T-helper 1 cell (primary cell): Measurements from ENCODE around the gene IFI35.
"Not testable (repeated sequence)": the region's sequence is repeated elsewhere in the genome, so short reads cannot be mapped to it uniquely, and the experiment has no call there.

Experiments used
- DNase-seq, 5 donors: peaks; one replicate each; pipeline ENCODE4 v3.0.0-alpha.2; 2012 to 2020
- total RNA-seq, 4 donors: gene quantifications; one replicate each; lab custom pipeline; 2026; lab: John Stamatoyannopoulos, UW

The IFI35 gene
- total RNA-seq: 11.5 to 19.3 (median 16.9) reads per million in 4 donors

DNA sequence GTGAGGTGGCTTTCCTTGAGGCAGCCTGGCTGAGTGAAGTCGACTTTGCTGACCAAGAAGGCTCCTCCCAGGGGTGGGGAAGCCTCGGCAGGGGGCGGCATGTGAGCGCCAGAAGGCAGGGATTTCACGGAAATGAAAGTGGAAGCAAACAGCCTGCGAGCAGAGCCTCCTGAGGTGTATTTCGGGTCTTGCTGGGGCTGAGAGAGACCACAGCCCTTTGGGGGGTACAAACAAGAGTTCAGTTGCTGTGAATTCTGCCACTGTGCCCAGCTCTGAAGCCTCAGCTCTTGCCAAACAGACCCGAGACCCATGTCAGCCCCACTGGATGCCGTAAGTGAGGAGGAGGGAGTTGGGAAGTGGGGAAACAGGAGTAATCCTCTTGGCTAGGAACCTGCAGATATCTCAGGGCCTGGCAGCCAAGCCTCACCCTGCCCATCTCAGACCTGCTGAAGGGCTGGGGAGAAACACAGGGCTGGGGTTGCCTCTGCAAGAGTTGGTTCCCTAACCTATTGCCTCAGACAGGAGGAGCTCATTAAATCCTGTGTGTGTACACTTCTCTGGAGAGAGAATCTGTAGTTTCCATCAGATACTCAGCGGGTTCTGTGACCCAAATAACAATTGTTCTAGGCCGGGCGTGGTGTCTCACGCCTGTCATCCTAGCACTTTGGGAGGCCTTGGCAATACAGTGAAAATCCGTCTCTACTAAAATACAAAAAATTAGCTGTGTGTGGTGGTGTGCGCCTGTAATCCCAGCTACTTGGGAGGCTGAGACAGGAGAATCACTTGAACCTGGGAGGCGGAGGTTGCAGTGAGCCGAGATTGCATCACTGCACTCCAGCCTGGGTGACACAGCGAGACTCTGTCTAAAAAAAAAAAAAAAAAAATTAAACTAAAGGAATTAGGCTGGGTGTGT lies at the start of gene IFI35:
IFI35 (plus strand) TSS at position 146 of the 913 bp plus-strand sequence; CDS start at position 310, 164 bp downstream.
- DNase-seq: peak; percentile 63 to 90 (median 74)

- DNase-seq: peak; percentile 79 to 92 (median 84)
Observed at GRCh38 chr17:42964161-42964932, 42.2 kb upstream of the IFI35 start, which contains the start of gene AARSD1. Gene AARSD1 (minus strand): TSS chr17:42964454. CDS start chr17:42964440, 14 bp downstream.

- DNase-seq: no peak
Observed at GRCh38 chr17:42967925-42968324, 38.7 kb upstream of the IFI35 start.

DNA sequence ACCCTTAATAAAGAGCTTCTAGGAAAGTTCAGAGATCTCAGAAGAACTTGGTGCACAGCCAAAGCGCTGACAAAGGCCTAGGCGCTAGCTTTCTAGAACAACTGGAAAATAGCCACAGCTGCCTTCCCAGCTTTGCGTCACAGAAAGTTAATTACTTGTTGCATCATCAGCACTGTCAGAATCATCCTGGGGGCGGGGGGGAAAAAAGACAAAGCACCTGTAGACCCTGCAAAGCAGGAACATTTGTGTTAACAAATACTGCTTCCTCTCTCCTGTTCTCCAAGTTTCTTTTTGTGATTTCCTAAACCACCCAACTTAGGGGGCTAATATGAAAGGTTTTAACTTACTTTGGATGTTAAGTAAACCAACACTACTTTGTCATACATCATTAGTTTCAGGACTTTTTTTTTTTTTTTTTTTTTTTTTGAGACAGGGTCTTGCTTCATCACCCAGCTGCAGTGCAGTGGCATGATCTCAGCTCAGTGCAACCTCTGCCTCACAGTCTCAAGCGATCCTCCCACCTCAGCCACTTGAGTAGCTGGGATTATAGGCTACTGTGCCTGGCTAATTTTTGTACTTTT lies 37.5 kb upstream of the IFI35 start:
- no peak for DNase-seq

GRCh38 chr17:42971589-42971988 lies 35.0 kb upstream of the IFI35 start:
- DNase-seq: no peak

GRCh38 chr17:42973323-42973722 lies 33.3 kb upstream of the IFI35 start:
- not testable (repeated sequence) for DNase-seq

DNA sequence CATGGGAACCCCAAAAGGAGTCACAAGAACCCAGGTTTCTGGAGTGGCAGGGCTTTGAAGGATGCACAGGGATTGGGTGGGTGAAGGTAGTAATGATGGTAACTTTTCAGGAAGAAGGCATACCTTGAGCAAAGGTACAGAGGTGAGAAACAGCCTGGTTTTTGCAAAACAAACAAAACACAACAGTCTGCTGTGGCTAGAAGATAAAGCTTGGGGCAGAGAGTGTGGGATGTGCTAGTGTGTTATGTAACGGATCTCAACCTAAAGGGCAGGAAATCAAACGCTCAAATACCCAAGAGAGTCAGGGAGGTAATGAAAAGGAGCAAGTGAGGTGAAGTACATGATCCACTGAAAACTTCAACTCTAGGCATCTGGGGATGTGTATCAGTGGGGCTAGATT lies 31.3 kb upstream of the IFI35 start:
- no peak for DNase-seq

DNA sequence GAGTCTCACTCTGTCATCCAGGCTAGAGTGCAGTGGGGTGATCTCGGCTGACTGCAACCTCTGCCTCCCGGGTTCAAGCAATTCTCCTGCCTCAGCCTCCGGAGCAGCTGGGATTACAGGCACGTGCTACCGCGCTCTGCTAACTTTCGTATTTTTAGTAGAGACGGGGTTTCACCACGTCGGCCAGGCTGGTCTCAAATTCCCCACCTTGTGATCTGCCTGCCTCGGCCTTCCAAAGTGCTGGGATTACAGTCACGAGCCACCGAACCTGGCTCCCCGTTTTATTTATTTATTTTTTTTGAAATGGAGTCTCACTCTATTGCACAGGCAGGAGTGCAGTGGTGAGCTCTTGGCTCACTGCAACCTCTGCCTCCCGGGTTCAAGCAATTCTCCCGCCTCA lies 30.9 kb upstream of the IFI35 start:
- not testable (repeated sequence) for DNase-seq

DNA sequence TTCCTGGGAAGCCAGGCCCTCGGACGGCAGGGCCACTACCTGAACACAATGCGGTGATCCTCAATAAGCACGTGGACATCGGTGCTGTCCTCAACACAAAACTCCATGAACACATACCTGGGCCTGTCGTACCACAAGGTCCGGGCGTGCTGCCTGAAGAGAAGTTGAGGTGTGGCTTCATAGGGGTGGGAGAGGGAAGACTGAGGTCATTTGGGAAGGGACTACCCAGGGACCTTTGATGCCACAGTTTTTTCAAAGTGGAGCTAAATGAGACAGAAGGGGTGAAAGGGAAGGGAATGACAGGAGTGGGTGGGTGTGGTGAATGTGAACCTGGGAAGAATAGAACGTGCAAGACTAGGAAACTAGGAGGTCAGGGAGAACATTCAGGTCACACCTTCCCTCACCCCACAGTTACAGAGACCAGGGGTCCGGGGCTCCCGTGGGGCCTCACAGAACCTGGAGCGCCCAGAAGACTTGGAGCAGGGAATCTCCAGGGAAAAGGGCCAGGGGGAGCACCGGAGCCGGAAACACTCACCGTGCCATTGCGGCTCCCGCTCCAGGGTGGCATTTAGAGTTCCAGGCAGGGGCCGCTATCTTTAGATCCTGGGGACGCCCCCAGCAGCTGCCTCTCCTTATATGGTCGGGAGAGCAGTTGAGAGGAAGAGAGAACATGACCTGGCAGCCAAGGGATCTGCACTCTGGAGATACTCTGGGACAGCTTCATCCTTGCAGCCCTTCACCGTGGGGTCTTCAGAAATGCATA lies 26.9 kb upstream of the IFI35 start, which contains the start of gene PTGES3L:
PTGES3L (minus strand) TSS at position 570 of the 763 bp plus-strand sequence; CDS start at position 543, 27 bp downstream.
- peak in 2 of 5 donors; percentile 7 to 8 for DNase-seq

DNA sequence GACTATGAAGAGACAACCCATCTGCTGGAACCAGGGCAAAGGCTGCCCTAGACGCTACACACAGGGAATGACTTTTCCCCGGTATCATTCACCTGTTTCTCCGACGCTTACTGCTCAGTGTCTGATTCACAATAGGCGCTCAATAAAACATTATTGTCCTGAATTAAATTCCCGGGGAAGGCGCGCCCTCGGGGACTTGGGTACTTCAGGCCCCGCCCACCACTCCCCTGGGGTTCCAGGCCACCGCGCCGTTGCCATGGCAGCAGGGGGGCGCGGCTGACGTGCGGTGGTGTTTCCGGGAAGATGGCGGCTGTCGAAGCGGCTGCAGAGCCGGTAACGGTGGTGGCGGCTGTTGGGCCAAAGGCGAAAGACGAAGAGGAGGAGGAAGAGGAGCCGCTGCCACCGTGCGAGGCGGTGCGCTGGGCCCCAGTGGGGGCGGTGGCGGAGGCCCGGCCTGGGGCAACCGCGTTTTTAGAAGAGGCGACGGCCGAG lies 26.3 kb upstream of the IFI35 start, which contains the start of gene RUNDC1:
RUNDC1 (plus strand) TSS at position 292 of the 492 bp plus-strand sequence; CDS start at position 304, 12 bp downstream.
- DNase-seq: peak; percentile 83 to 92 (median 88)

DNA sequence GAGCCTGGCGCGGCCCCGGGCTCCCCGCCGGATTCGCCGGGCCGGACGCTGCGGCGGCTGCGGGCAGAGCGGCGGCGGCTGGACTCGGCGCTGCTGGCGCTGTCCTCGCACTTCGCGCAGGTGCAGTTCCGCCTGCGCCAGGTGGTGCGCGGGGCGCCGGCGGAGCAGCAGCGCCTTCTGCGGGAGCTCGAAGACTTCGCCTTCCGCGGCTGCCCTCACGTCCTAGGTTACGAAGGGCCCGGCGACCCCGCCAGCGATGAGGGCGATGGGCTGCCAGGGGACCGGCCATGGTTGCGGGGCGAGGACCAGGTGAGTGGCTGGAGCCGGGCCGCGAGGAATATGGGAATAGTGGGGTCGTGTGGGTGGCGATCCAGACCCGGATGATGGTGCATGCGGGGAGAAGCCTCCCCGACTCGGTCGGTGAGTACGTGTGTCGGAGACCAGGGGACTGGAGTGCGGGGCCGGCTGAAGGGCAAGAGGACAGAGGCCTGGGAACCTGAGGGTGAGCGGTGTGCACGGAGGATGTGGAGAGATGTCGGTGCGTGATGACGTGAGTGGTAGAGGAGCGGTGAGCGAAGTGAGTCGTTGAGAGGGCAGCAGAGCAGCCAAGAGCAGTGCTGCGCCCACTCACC lies 25.7 kb upstream of the IFI35 start:
- peak; percentile 28 to 71 (median 48) for DNase-seq

DNA sequence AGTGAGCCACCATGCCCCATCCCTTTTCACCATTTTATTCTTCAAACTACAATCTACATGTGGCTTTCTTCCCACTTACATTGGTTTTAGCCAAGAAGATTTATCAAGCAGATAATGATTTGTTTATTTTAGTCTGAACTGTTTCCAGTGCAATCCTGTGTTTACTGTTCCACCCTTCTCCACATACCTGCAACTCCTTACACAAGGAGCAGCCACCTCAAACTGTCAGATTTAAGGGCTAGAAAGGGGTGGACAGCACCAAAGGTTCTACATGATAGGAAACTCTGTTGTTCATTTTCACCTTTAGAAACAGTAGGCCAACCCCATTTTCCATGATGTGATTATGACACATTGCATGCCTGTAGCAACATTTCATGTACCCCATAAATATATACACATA lies 24.3 kb upstream of the IFI35 start:
- DNase-seq: no peak

DNA sequence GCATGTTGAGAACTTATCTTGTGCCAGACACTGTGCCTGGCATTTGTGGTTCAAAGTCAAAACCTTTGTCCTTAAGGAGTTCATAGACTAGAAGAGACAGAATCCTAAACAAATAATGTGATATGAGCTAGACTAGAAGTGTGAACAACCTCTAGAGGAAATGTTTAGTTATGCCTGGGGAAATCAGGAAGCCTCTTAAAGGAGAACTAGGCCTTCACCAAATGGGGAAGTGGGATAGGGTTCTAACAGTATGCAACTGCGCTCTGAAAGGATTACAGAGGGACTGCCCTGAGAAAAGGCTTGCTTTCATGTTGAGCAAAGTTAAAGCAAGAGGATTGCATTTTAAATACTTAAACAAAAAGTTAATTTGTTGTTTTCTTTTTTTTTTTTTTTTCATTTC lies 21.4 kb upstream of the IFI35 start:
- no peak for DNase-seq

- DNase-seq: no peak
Observed at GRCh38 chr17:42989141-42989540, 17.4 kb upstream of the IFI35 start.

DNA sequence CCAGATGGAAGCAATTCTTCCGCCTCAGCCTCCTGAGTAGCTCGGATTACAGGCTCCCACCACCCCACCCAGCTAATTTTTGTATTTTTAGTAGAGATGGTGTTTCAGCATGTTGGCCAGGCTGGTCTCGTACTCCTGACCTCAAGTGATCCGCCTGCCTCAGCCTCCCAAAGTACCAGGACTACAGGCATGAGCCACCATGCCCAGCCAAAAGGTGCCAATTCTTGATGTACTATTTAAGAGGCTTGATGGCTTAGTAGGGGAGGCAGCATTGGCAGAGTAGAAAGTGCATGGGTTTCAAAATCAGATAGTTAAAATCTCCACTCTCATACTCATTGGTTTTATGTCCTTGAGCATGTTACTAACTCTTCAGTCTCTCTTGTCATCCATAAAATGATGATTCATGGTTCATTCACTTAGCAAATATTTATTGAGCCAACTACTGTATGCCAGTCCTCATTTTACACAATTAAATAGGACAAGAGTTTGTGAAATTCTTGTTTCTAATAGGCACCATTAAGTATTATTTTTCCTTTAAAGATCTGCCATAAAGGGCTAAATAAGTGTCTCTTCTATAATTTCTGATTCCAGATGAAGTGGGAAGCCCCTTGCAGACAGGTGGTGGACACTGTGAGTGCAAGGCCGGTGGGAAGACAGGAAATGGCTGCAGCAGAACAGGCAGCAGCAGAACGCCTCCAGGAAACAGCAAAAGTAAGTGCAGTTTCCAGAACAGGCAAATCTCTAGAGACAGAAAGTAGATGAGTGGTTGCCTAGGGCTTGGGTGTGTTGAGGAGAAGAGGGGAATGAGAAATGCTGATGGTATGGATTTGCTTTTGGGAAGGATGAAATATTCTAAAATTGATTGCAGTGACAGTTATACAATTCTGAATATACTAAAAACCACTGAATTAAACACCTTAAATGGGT lies 16.6 kb upstream of the IFI35 start:
- no peak for DNase-seq

DNA sequence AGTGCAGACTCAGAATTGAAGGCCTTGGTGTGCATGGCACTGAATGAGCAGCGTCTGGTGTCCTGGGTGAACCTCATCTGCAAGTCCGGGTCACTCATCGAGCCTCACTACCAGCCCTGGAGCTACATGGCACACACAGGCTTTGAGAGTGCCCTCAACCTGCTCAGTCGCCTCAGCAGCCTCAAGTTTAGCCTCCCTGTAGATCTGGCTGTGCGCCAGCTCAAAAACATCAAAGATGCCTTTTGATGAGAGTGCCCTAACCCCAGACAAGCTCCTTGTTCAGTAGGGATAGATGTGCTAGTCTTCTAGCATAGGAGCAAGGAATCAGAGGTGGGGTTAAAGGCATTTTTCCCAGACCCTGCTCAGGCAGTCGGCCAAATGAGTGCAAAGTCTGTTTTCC lies 15.1 kb upstream of the IFI35 start:
- no peak for DNase-seq

DNA sequence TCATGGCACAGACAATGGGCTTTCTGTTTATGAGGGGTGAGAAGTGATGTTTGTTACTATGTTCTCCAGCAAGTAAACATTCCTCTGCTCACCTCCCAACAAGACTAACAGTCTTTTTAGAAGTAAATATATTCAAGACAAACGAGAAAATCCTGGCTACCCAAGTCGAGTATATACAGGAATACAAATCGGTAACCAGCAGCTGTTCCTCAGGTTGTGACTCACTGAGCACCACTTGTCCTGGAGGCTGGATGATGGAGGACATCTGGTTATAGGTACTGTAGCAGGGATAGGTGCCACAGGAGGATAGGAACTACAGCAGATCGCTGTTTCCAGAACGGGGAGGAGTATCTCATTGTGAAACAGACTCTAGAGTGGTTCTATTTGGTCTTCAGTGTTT lies 13.7 kb upstream of the IFI35 start:
- no peak for DNase-seq

- not testable (repeated sequence) for DNase-seq
Observed at GRCh38 chr17:42993913-42994312, 12.7 kb upstream of the IFI35 start.

DNA sequence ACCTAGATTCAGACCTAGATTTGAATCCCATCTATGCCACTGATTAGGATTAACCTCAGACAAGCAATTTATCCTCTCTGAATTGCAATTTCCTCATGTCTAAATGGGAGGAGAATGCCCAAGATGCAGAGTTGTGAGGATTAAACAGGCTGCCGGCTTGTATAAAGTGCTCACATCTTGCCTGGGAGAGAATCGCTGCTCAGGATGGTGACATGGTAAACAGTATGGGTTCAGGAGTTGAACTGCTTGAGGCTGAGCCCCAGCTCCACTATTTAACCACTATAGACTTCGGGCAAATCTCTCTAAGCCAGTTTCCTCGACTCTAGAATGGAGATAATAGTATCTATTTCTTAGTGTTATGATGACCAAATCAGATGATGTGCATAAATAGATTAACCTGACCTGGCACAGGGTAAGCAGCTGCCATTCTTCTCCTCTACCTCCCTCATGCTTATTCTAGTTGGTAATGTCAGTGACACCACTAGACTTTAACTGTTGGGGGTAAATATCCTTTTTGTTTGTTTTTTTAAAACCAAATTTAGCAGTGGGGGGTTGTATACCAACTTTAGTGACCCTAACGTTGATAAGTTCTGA lies 9.1 kb upstream of the IFI35 start:
- no peak for DNase-seq
